ENCODE measurements around the gene AKAP9. TPM values are rescaled to one million over a fixed set of nuclear protein-coding genes. Genes with fewer than 3 reads are reported as not detected.
A peak's percentile ranks its signal among the peaks of the same experiment; 100 is the strongest.

Gene AKAP9
- total and polyA plus RNA-seq, 3 donors from 2014 or later = 6.7 to 69.0 (median 67.3) TPM

DNA sequence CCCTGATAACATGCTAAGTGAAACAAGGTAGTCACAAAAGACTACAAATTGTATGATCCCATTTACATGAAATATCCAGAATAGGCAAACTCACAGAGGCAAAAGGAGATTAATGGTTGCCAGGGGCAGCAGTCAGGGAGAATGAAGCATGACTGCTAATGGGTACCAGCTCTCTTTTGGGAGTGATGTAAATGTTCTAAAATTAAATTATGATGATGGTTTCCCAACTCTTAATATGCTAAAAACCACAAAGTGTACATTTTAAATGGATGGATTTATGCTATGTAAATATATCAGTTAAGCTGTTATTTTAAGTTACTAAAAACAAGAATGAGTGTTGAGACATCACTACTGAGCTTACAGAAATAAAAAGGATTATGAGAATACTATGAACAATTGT lies 181.0 kb downstream of the AKAP9 start:
- Histone ChIP-seq H3K4me3 (no peak overlapping the region), H3K9me3 (no peaks in the 10 kb centered on the region), H3K27ac (no peak overlapping the region), H3K4me1 (no peaks in the 10 kb centered on the region), H3K27me3 (no peaks in the 10 kb centered on the region), H3K36me3 (ENCODE audit: low read depth, missing control alignments) (no peaks in the 10 kb centered on the region)
- no peak for TF ChIP-seq POLR2A (IDR thresholded peaks at IDR 0.05)
- TF ChIP-seq, protein P1, sequence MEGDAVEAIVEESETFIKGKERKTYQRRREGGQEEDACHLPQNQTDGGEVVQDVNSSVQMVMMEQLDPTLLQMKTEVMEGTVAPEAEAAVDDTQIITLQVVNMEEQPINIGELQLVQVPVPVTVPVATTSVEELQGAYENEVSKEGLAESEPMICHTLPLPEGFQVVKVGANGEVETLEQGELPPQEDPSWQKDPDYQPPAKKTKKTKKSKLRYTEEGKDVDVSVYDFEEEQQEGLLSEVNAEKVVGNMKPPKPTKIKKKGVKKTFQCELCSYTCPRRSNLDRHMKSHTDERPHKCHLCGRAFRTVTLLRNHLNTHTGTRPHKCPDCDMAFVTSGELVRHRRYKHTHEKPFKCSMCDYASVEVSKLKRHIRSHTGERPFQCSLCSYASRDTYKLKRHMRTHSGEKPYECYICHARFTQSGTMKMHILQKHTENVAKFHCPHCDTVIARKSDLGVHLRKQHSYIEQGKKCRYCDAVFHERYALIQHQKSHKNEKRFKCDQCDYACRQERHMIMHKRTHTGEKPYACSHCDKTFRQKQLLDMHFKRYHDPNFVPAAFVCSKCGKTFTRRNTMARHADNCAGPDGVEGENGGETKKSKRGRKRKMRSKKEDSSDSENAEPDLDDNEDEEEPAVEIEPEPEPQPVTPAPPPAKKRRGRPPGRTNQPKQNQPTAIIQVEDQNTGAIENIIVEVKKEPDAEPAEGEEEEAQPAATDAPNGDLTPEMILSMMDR (IDR thresholded peaks at IDR 0.05) = no peak
- DNase-seq = no peak
- intact Hi-C loops (cut with DNase I; ENCODE audit: low total_unique reads) = no loop called here

DNA sequence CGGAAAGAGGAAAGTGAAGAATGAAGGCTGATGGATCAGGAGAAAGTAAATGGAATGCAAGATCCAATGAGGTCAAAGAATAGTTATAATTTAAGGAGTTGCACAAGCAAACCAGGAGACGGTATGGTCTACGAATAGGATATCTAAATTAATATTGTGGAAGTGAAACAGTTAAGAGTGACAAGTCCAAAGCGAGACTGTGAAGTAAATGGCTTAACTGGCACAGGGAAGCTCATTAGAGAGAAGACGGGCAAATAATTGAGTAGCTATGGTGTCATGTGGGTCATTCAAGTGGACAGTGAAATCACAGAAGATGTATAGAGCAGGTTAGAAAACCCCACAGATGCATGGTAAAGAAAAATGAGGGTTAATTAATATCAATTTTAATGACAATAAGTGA lies 190.4 kb downstream of the AKAP9 start:
- Histone ChIP-seq H3K9me3 (no peaks in the 10 kb centered on the region), H3K4me1 (peaks cover 15% of the 10 kb centered on the region), H3K36me3 (ENCODE audit: low read depth, missing control alignments) (no peaks in the 10 kb centered on the region), H3K27me3 (no peaks in the 10 kb centered on the region), H3K4me3 (no peak overlapping the region), H3K27ac (no peak overlapping the region)
- DNase-seq = no peak
- 73 to 88% methylated on average over 5 of the region's 5 CpGs for WGBS, 2 donors
- intact Hi-C loops (cut with DNase I; ENCODE audit: low total_unique reads) = no loop called here
- no peak for TF ChIP-seq POLR2A (IDR thresholded peaks at IDR 0.05)
- TF ChIP-seq, protein P1 (IDR thresholded peaks at IDR 0.05) = no peak

DNA sequence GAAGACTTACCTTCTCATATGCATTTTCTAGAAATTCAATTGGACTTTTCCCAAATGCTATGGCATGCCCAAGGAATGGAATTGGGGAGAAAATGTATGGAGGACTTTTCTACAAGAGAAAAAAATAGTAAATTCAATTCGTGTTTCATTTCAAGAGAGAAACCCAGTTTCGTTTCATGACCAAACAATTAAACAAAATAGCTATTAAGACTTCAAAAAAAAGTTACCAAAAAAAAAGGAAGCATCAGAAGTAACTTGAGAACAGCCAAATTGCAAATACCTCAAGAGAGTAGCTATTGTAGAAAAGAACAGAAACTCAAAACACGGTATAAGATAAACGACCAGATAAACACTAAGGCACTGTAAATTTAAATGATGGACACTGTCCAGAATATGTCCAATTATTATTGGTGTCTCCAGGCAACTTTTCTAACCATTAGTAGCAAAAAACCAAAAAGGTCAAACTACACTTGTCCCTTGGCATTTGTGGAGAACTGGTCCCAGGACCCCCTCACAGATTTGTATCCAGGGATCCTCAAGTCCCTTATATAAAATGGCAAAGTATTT lies 191.2 kb downstream of the AKAP9 start:
- Histone ChIP-seq H3K36me3 (ENCODE audit: low read depth, missing control alignments) (no peaks in the 10 kb centered on the region), H3K27ac (peak overlapping the region; percentile 12 to 98), H3K4me3 (no peak overlapping the region), H3K9me3 (no peaks in the 10 kb centered on the region), H3K4me1 (peaks cover 15% of the 10 kb centered on the region), H3K27me3 (no peaks in the 10 kb centered on the region)
- no peak for DNase-seq
- WGBS, 2 donors = 26 to 32% methylated on average over 4 of the region's 4 CpGs
- intact Hi-C loops (cut with DNase I; ENCODE audit: low total_unique reads) = no loop called here
- TF ChIP-seq POLR2A (IDR thresholded peaks at IDR 0.05) = no peak
- TF ChIP-seq, protein P1 (IDR thresholded peaks at IDR 0.05) = no peak

DNA sequence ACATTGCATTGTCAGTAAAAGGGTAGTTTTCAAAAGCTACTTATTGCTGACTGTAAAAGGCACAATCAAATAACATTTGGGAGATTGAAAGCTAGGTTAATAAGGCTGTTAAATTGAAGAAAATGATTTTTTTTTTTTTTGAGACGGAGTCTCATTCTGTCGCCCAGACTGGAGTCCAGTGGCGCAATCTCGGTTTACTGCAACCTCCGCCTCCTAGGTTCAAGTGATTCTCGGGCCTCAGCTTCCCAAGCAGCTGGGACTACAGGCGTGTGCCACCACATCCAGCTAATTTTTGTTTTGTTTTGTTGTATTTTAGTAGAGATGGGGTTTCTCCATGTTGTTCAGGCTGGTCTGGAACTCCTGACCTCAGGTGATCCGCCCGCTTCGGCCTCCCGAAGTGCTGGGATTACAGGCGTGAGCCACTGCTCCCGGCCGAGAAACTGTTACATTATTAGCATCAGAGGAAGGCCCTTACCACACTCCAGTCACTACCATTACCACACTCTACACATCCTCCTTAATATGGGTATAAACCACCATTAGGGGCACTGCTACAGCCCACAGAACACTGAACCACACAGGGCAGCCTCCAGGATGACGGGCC lies 192.6 kb downstream of the AKAP9 start:
- no peak for DNase-seq
- no peaks in the 10 kb centered on the region for H3K27me3 ChIP-seq
- H3K4me3 ChIP-seq = peak overlapping the region; percentile 94 to 99
- H3K27ac ChIP-seq = peak overlapping the region; percentile 98 to 99
- no peaks in the 10 kb centered on the region for H3K36me3 ChIP-seq (ENCODE audit: low read depth, missing control alignments)
- 12 to 15% methylated on average over 15 of the region's 15 CpGs for WGBS, 2 donors
- H3K4me1 ChIP-seq = peaks cover 15% of the 10 kb centered on the region
- TF ChIP-seq, protein P1 (IDR thresholded peaks at IDR 0.05) = no peak
- TF ChIP-seq POLR2A (IDR thresholded peaks at IDR 0.05) = no peak
- no peaks in the 10 kb centered on the region for H3K9me3 ChIP-seq
- intact Hi-C loops (cut with DNase I; ENCODE audit: low total_unique reads) = no loop called here
